Central memory CD8-positive, alpha-beta T cell (primary cell): ENCODE measurements around the gene HLA-DOB.
A peak's percentile ranks its signal among the peaks of the same experiment; 100 is the strongest.
"Not testable (repeated sequence)": the region's sequence is repeated elsewhere in the genome, so short reads cannot be mapped to it uniquely, and the experiment has no call there.

ENCODE experiments used
- ATAC-seq: fragments of 150-1000 bp; cut with Tn5 transposase; replicated peaks from 2 replicates; pipeline ENCODE4 v1.10.0; 2022; ENCODE audit warnings: mild to moderate bottlenecking, moderate FRiP score, moderate number of reproducible peaks; ENCODE audit not compliant: poor library complexity, severe bottlenecking; ENCODE audit errors: extremely low read depth
- DNase-seq, 2 donors: peaks; one replicate each; pipeline ENCODE4 v3.0.0; 2021; ENCODE audit warnings: low spot score in 2 of 2
- H3K27ac Mint-ChIP-seq: one replicate; pipeline ENCODE4 v1.8.0; 2022; ENCODE audit warnings: low read depth, mild to moderate bottlenecking, moderate library complexity, mixed read lengths
- H3K27me3 Mint-ChIP-seq: one replicate; pipeline ENCODE4 v1.8.0; 2022; ENCODE audit warnings: mixed read lengths
- H3K36me3 Mint-ChIP-seq: one replicate; pipeline ENCODE4 v1.8.0; 2022; ENCODE audit warnings: mild to moderate bottlenecking, moderate library complexity, mixed read lengths; ENCODE audit not compliant: insufficient read depth
- H3K4me1 Mint-ChIP-seq: one replicate; pipeline ENCODE4 v1.8.0; 2022; ENCODE audit warnings: mixed read lengths
- H3K4me3 Mint-ChIP-seq: one replicate; pipeline ENCODE4 v1.8.0; 2022; ENCODE audit warnings: mild to moderate bottlenecking, moderate library complexity, mixed read lengths
- H3K9me3 Mint-ChIP-seq: one replicate; pipeline ENCODE4 v1.8.0; 2022; ENCODE audit warnings: mixed read lengths

The HLA-DOB gene

GRCh38 chr6:32825966-32826365 lies 9.2 kb upstream of the HLA-DOB start:
- Mint-ChIP-seq H3K27me3 (no peaks in the 10 kb centered on the region), H3K27ac (no peak overlapping the region), H3K4me3 (no peak overlapping the region), H3K9me3 (no peaks in the 10 kb centered on the region), H3K36me3 (peaks cover 26% of the 10 kb centered on the region), H3K4me1 (no peaks in the 10 kb centered on the region)
- DNase-seq, result no peak
- ATAC-seq, result no peak

GRCh38 chr6:32819729-32820128 lies 2.9 kb upstream of the HLA-DOB start:
- H3K4me3 Mint-ChIP-seq, result no peak overlapping the region
- no peak overlapping the region for H3K27ac Mint-ChIP-seq
- no peaks in the 10 kb centered on the region for H3K4me1 Mint-ChIP-seq
- H3K36me3 Mint-ChIP-seq, result peaks cover 6% of the 10 kb centered on the region
- no peak for ATAC-seq
- no peaks in the 10 kb centered on the region for H3K27me3 Mint-ChIP-seq
- no peaks in the 10 kb centered on the region for H3K9me3 Mint-ChIP-seq
- no peak for DNase-seq

DNA sequence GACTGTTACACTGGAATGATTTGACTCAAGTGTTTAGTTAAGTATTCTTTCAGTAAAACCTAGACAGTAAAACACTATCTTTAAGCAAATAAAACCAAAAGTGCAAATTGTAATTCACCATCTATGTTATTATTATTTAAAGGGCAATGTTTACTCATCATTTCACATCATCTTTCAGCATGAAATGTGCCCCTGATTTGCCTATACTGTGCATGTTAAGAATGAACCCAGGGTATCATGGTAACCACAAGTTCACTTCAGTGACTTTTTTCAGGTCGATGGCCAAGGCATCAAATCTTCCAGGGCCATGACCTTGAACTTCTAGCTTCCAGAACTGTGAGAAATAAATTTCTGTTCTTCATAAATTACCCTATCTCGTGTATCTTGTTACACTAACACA lies 2.1 kb upstream of the HLA-DOB start:
- H3K36me3 Mint-ChIP-seq, result peaks cover 4% of the 10 kb centered on the region
- no peaks in the 10 kb centered on the region for H3K9me3 Mint-ChIP-seq
- no peak overlapping the region for H3K4me3 Mint-ChIP-seq
- no peak for DNase-seq
- no peak for ATAC-seq
- no peak overlapping the region for H3K27ac Mint-ChIP-seq
- no peaks in the 10 kb centered on the region for H3K27me3 Mint-ChIP-seq
- H3K4me1 Mint-ChIP-seq, result no peaks in the 10 kb centered on the region

DNA sequence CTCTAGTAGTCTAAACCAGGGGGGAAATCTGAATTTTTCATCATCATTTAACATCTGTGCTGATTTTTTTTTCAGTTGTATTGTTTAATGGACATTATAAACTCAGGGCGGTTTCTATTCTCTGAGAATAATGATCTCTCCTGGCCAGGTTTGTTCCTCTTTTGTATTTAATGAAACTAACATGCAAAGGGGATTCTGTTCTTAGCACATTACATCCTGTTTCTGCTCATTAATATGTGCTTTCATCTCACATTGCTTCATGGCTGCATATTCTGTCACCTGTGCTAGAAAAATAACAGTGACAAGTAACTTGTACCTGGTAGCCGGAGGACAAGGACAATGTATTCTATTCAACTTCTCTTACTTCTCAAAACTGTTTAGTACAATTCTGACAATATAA lies 806 bp downstream of the HLA-DOB start:
- no peaks in the 10 kb centered on the region for H3K27me3 Mint-ChIP-seq
- H3K4me3 Mint-ChIP-seq, result no peak overlapping the region
- no peak overlapping the region for H3K27ac Mint-ChIP-seq
- H3K9me3 Mint-ChIP-seq, result no peaks in the 10 kb centered on the region
- DNase-seq (no peak), ATAC-seq (no peak)
- H3K4me1 Mint-ChIP-seq, result no peaks in the 10 kb centered on the region
- peaks cover 4% of the 10 kb centered on the region for H3K36me3 Mint-ChIP-seq

DNA sequence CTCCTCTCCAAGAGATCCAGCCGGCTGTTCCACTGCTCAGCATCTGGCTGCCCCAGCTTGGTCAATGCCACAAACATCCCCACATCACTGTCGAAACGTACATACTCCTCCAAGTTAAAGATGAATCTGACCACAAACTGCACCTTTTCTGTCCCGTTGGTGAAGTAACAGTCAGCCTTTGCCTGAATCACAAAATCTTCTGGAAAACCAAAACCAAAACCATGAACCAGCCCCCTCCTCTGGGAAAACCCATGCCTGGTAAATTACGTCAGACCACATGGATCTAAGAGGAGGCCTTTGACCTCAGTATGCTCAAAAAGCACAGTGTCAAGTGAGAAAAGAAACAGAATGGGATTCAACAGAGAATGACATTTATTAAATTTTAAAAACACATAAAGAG lies 1.7 kb downstream of the HLA-DOB start:
- Mint-ChIP-seq H3K4me1 (no peaks in the 10 kb centered on the region), H3K27me3 (no peaks in the 10 kb centered on the region), H3K27ac (no peak overlapping the region), H3K4me3 (no peak overlapping the region), H3K9me3 (no peaks in the 10 kb centered on the region), H3K36me3 (peaks cover 4% of the 10 kb centered on the region)
- DNase-seq (no peak), ATAC-seq (no peak)

- no peaks in the 10 kb centered on the region for H3K4me1 Mint-ChIP-seq
- H3K27ac Mint-ChIP-seq, result no peak overlapping the region
- peaks cover 4% of the 10 kb centered on the region for H3K36me3 Mint-ChIP-seq
- H3K4me3 Mint-ChIP-seq, result no peak overlapping the region
- no peaks in the 10 kb centered on the region for H3K9me3 Mint-ChIP-seq
- DNase-seq, result no peak
- ATAC-seq, result no peak
- no peaks in the 10 kb centered on the region for H3K27me3 Mint-ChIP-seq
Observed at GRCh38 chr6:32814145-32814544, 2.7 kb downstream of the HLA-DOB start.

GRCh38 chr6:32809171-32809570 lies 7.6 kb downstream of the HLA-DOB start:
- H3K4me1 Mint-ChIP-seq, result peaks cover 5% of the 10 kb centered on the region
- ATAC-seq (no peak), DNase-seq (no peak)
- H3K9me3 Mint-ChIP-seq, result no peaks in the 10 kb centered on the region
- peaks cover 34% of the 10 kb centered on the region for H3K27me3 Mint-ChIP-seq
- no peak overlapping the region for H3K27ac Mint-ChIP-seq
- H3K36me3 Mint-ChIP-seq, result no peaks in the 10 kb centered on the region
- H3K4me3 Mint-ChIP-seq, result no peak overlapping the region

GRCh38 chr6:32807020-32807580 lies 9.7 kb downstream of the HLA-DOB start:
- Mint-ChIP-seq H3K27me3 (peaks cover 55% of the 10 kb centered on the region), H3K36me3 (no peaks in the 10 kb centered on the region), H3K4me1 (peaks cover 5% of the 10 kb centered on the region), H3K9me3 (no peaks in the 10 kb centered on the region), H3K27ac (no peak overlapping the region), H3K4me3 (no peak overlapping the region)
- ATAC-seq (no peak), DNase-seq (no peak)

DNA sequence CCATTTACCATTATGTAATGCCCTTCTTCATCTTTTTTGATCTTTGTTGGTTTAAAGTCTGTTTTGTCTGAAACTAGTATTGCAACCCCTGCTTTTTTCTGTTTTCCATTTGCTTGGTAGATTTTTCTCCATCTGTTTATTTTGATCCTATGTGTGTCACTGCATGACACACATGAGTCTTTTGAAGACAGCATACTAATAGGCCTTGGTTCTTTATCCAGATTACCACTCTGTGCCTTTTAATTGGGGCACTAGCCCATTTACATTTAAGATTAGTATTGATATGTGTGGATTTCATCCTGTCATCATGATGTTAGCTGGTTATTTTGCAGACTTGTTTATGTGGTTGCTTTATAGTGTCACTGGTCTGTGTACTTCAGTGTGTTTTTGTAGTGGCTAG lies 11.4 kb downstream of the HLA-DOB start:
- not testable (repeated sequence) for H3K4me1 Mint-ChIP-seq, H3K27ac Mint-ChIP-seq, H3K36me3 Mint-ChIP-seq, H3K9me3 Mint-ChIP-seq, DNase-seq, ATAC-seq, H3K4me3 Mint-ChIP-seq
- peaks cover 69% of the 10 kb centered on the region for H3K27me3 Mint-ChIP-seq

DNA sequence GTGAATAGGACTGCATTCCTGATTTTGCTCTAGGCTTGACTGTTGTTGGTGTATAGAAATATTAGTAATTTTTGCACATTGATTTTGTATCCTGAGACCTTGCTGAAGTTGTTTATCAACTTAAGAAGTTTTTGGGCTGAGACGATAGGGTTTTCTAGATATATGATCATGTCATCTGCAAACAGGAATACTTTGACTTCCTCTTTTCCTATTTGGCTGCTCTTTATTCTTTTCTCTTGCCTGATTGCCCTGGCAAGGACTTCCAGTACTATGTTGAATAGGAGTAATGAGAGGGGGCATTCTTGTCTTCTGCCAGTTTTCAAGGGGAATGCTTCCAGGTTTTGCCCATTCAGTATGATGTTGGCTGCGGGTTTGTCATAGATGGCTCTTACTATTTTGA lies 13.4 kb downstream of the HLA-DOB start:
- H3K36me3 Mint-ChIP-seq, result no peaks in the 10 kb centered on the region
- DNase-seq, result no peak
- no peak for ATAC-seq
- no peak overlapping the region for H3K4me3 Mint-ChIP-seq
- H3K4me1 Mint-ChIP-seq, result peaks cover 5% of the 10 kb centered on the region
- H3K9me3 Mint-ChIP-seq, result peaks cover 8% of the 10 kb centered on the region
- H3K27me3 Mint-ChIP-seq, result peaks cover 78% of the 10 kb centered on the region
- H3K27ac Mint-ChIP-seq, result no peak overlapping the region

GRCh38 chr6:32799740-32800139 lies 17.1 kb downstream of the HLA-DOB start:
- DNase-seq (no peak), ATAC-seq (no peak)
- Mint-ChIP-seq H3K4me3 (no peak overlapping the region), H3K9me3 (peaks cover 10% of the 10 kb centered on the region), H3K4me1 (peaks cover 8% of the 10 kb centered on the region), H3K27ac (no peak overlapping the region), H3K27me3 (peaks cover 84% of the 10 kb centered on the region), H3K36me3 (peaks cover 2% of the 10 kb centered on the region)

- DNase-seq, result no peak
Observed at GRCh38 chr6:32799168-32799567, 17.6 kb downstream of the HLA-DOB start.

DNA sequence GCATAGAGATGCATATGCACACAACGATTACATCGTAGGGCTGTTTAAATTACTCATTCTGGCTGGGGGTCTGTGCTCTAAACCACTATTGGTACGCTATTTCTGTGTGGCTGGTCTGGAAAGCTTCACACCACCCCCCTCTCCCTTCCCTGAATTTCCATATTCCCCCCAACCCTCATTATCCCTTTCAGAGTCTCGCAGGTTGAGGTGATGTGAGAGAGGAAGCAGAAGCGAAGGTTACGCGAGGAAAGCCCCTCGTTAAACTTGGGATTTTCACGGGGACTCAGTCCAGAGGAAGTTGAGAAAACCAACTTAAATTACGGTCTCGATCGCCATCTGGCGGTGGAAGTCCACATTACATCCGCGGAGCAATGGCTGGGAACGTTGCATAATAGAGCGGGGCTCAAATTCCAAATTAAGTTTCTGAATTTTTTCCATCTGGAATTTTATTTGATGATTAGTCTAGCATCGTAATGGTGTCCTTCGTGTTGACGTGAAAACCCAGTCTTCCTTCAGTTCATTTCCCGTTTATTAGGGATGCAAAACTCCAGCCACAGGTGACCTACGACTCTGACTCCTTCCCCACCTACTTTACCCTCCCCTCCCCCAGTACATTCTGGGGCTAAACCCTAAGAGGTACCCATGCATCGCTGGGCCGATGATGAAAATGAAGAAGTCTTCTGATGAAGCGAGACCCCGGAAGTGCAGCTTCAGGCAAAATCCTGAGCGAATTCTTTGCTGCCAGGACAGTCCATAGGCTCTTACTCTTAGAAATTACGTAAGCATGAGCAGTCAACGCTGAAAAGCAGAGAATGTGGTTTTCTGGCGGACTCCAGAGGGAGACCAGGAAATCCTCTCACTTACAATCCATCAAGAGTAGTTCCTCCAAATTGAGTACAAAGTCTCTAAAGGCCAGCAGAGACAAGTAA lies 19.7 kb downstream of the HLA-DOB start:
- DNase-seq (peak; percentile 63 to 85), ATAC-seq (peak; percentile 62)
- Mint-ChIP-seq H3K27me3 (peaks cover 84% of the 10 kb centered on the region), H3K27ac (peak overlapping the region; percentile 74), H3K9me3 (peaks cover 10% of the 10 kb centered on the region), H3K4me1 (peaks cover 8% of the 10 kb centered on the region), H3K4me3 (peak overlapping the region; percentile 43), H3K36me3 (peaks cover 2% of the 10 kb centered on the region)

More at GRCh38 chr6:32799168-32799567, 17.6 kb downstream of the HLA-DOB start:
- H3K36me3 Mint-ChIP-seq, result peaks cover 2% of the 10 kb centered on the region
- peaks cover 10% of the 10 kb centered on the region for H3K9me3 Mint-ChIP-seq
- H3K4me3 Mint-ChIP-seq, result no peak overlapping the region
- ATAC-seq, result no peak
- H3K4me1 Mint-ChIP-seq, result peaks cover 8% of the 10 kb centered on the region
- peaks cover 84% of the 10 kb centered on the region for H3K27me3 Mint-ChIP-seq
- H3K27ac Mint-ChIP-seq, result no peak overlapping the region
